B cell (primary cell): Measurements from ENCODE around the gene ANKRD23.

Experiments
- CTCF ChIP-seq: fragments of 200-600 bp; IDR thresholded peaks from one replicate; pipeline ENCODE4 v1.8.0; 2022; ENCODE audit warnings: antibody characterized with exemption, mild to moderate bottlenecking
- EZH2 ChIP-seq: IDR thresholded peaks from 2 replicates; pipeline ENCODE4 v1.6.1; 2012; ENCODE audit warnings: borderline replicate concordance, low read depth, mild to moderate bottlenecking, moderate library complexity, low read length; ENCODE audit not compliant: insufficient read depth, poor library complexity, severe bottlenecking

- no peak for TF ChIP-seq CTCF
- no peak for TF ChIP-seq EZH2
These were observed 37.2 kb downstream of the ANKRD23 start for GRCh38 chr2:96806468-96807126.
